ENCODE data around the gene RHO. TPM values are rescaled to one million over a fixed set of nuclear protein-coding genes. Genes with fewer than 3 reads are reported as not detected.

Gene RHO
- total RNA-seq, 3 donors from 2014 or later (not counting 1 experiment from before 2014, with no cell fraction given), result not detected

GRCh38 chr3:129502641-129503408 lies 25.6 kb upstream of the RHO start:
- no peak for ATAC-seq
- Histone ChIP-seq H3K9me3 (ENCODE audit: control insufficient read depth, insufficient read depth, low read length) (no peaks in the 10 kb centered on the region), H3K4me3 (ENCODE audit: low read length) (no peak overlapping the region), H3K27ac (ENCODE audit: low read length) (no peak overlapping the region), H3K27me3 (ENCODE audit: control insufficient read depth, insufficient read depth, low read length) (no peaks in the 10 kb centered on the region), H3K36me3 (ENCODE audit: control insufficient read depth, insufficient read depth, low read length) (no peaks in the 10 kb centered on the region), H3K4me1 (ENCODE audit: control insufficient read depth, insufficient read depth, low read length) (peaks cover 20% of the 10 kb centered on the region)
- WGBS (ENCODE audit: insufficient coverage), result 96% methylated on average over 18 of the region's 18 CpGs
- no peak for TF ChIP-seq CTCF (IDR thresholded peaks at IDR 0.05)
- H3K4me3 Mint-ChIP-seq, result no peak overlapping the region
- peaks cover 0 to 4% of the 10 kb centered on the region in 2 donors for H3K27me3 Mint-ChIP-seq (ENCODE audit: low read depth in 2 of 2)
- no peak overlapping the region for H3K27ac Mint-ChIP-seq
- intact Hi-C loops (cut with micrococcal nuclease), result no loop called here
- H3K9me3 Mint-ChIP-seq, result no peaks in the 10 kb centered on the region
- H3K4me1 Mint-ChIP-seq, result peaks cover 10 to 11% of the 10 kb centered on the region in 2 donors
- H3K36me3 Mint-ChIP-seq, result no peaks in the 10 kb centered on the region
- no peak for DNase-seq

- TF ChIP-seq CTCF (IDR thresholded peaks at IDR 0.05), result no peak
- Histone ChIP-seq H3K27me3 (ENCODE audit: control insufficient read depth, insufficient read depth, low read length) (no peaks in the 10 kb centered on the region), H3K27ac (ENCODE audit: low read length) (no peak overlapping the region), H3K4me3 (ENCODE audit: low read length) (no peak overlapping the region), H3K9me3 (ENCODE audit: control insufficient read depth, insufficient read depth, low read length) (no peaks in the 10 kb centered on the region), H3K4me1 (ENCODE audit: control insufficient read depth, insufficient read depth, low read length) (peaks cover 20% of the 10 kb centered on the region), H3K36me3 (ENCODE audit: control insufficient read depth, insufficient read depth, low read length) (no peaks in the 10 kb centered on the region)
- no peaks in the 10 kb centered on the region for H3K9me3 Mint-ChIP-seq
- ATAC-seq (peak; percentile 59 to 93 (median 89)), DNase-seq (peak in 1 of 2 donors; percentile 23)
- peaks cover 0 to 4% of the 10 kb centered on the region in 2 donors for H3K27me3 Mint-ChIP-seq (ENCODE audit: low read depth in 2 of 2)
- intact Hi-C loops (cut with micrococcal nuclease), result no loop called here
- peaks cover 10 to 11% of the 10 kb centered on the region in 2 donors for H3K4me1 Mint-ChIP-seq
- WGBS (ENCODE audit: insufficient coverage), result 72% methylated on average over 11 of the region's 13 CpGs
- H3K4me3 Mint-ChIP-seq, result peak overlapping the region; percentile 42
- no peaks in the 10 kb centered on the region for H3K36me3 Mint-ChIP-seq
- no peak overlapping the region for H3K27ac Mint-ChIP-seq
Observed at GRCh38 chr3:129503471-129504291, 24.8 kb upstream of the RHO start.

- Histone ChIP-seq H3K36me3 (ENCODE audit: control insufficient read depth, insufficient read depth, low read length) (no peaks in the 10 kb centered on the region), H3K27me3 (ENCODE audit: control insufficient read depth, insufficient read depth, low read length) (no peaks in the 10 kb centered on the region), H3K4me3 (ENCODE audit: low read length) (no peak overlapping the region), H3K27ac (ENCODE audit: low read length) (no peak overlapping the region), H3K4me1 (ENCODE audit: control insufficient read depth, insufficient read depth, low read length) (peaks cover 20% of the 10 kb centered on the region), H3K9me3 (ENCODE audit: control insufficient read depth, insufficient read depth, low read length) (no peaks in the 10 kb centered on the region)
- no peak overlapping the region for H3K4me3 Mint-ChIP-seq
- H3K27ac Mint-ChIP-seq, result no peak overlapping the region
- ATAC-seq (no peak), DNase-seq (no peak)
- WGBS (ENCODE audit: insufficient coverage), result 96% methylated on average over 5 of the region's 5 CpGs
- H3K36me3 Mint-ChIP-seq, result no peaks in the 10 kb centered on the region
- TF ChIP-seq CTCF (IDR thresholded peaks at IDR 0.05), result no peak
- peaks cover 10 to 11% of the 10 kb centered on the region in 2 donors for H3K4me1 Mint-ChIP-seq
- no peaks in the 10 kb centered on the region for H3K9me3 Mint-ChIP-seq
- intact Hi-C loops (cut with micrococcal nuclease), result no loop called here
- peaks cover 0 to 4% of the 10 kb centered on the region in 2 donors for H3K27me3 Mint-ChIP-seq (ENCODE audit: low read depth in 2 of 2)
Observed at GRCh38 chr3:129504471-129505100, 23.9 kb upstream of the RHO start.

Data from natural killer cell (primary cell).